ENCODE data around the gene CLCNKB.
"Not testable (repeated sequence)": the region's sequence is repeated elsewhere in the genome, so short reads cannot be mapped to it uniquely, and the experiment has no call there.

DNA sequence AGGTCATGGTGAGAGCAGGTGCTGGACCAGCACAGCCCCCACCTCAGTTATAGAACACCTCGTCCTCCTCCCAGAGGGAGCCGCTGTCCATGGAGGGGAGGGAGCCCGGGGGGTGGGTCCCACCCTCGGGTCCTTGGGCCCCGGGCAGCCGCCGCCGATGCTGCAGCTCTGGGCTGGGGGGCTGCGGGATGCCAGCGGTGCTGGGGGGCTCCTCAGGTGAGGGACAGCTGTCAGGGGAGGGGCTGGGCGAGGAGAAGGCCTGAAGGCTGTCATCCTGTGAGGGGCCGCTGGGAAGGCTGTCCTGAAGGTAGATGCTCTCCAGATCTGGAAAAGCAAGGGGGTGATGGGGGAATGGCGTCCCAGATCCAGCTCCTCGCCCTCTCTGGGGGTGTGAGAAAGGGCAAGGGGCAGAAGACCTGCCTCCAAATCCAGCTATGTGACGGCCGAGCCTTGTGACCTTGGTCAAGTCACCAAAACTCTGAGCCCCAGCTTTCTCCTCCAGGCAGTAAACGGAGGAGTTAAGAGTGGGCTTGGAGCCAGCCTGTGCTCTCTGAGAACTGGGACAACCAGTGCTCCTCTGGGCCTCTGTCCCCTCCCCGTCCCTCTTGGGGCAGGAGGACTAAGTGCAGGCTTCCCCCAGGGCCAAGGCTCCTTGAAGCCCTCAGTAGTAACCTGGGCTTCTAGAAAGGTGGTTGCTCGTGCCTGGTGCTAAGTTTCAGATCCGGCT lies 15.0 kb downstream of the CLCNKB start:
- TF ChIP-seq CTCF, POLR2A (IDR thresholded peaks at IDR 0.05): not testable (repeated sequence)
